GM19468 (cell line): ENCODE data around the gene HPS6.

ENCODE experiments used
- ATAC-seq: cut with Tn5 transposase; IDR thresholded peaks from one replicate; pipeline ENCODE4 v1.9.1; 2021; ENCODE audit warnings: mild to moderate bottlenecking, moderate library complexity, moderate number of reproducible peaks; ENCODE audit not compliant: unreplicated experiment; ENCODE audit errors: extremely low read depth

HPS6 gene

DNA sequence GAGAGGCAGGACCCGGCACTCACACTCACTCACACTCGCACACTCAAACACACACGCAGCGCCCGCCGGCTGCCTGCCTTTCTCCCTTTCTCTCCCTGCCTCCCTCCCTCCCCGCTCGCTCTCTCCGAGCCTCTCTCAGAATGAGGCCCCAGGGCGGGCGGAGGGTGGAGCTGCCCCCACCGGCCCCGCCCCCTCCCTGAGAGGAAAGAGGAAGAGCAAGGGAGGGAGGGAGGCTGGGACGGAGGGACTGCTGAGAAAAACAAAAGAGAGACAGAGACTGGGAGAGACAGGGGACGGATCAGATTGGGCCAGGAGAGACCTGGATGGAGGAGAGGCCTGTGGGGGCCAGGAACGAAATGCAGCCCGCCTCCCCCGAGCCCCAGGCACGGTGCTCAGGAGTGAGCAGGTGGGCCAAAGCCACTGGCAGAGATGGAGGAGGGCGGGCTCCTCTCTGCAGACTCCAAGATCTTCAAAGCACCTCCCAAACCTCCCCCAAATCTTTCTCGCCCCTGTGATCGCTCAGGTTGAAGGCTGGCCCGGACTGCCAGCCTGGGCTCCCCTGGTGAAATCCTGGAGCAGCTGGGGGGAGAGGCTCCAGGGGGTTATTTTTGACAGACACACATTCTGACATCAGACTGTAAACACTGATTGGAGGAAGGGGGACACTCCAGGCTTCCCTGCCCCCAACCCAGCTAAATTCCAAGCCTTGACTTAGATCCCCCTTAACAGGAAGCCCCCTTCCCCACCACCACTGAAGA lies 49.9 kb downstream of the HPS6 start:
- ATAC-seq: no peak

DNA sequence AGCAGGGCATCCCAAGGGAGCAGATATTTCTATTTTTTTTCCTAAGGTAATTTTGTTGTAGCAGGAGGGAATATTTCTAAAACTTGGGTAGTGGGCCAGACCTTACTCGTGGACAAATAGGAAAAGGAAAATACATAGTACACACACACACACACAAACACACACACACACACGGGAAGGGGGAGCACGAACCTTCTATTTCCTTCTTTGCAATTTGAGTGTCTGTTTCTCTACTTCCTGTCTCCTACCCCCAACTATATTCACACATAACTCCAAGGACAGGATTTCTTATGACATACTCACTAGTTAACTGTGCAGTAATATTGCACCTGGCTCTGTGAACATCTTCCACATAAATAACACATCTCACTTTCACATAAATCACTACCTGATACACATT lies 50.6 kb downstream of the HPS6 start:
- no peak for ATAC-seq

DNA sequence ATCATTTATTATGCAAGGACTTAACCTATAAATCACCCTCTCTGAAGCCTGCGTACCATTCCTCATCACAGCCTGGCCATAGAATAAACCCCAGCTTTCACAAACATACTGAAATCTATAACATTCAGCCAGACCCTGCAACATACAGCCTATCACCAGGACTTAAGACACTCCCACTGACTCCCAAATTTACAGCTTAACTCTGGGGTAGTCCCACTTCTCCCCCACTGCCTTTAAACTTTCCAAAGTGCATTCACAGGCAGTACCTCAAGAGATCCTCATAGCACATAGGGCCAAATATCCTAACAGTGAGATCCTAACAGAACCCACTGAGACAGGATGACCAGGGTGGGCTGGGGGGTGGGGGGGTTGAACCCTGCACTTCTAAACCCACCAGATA lies 51.5 kb downstream of the HPS6 start:
- ATAC-seq: no peak
